ENCODE results near the gene CMTM8.

CMTM8 gene

GRCh38 chr3:32282578-32283154 lies 44.2 kb downstream of the CMTM8 start:
- H3K4me1 ChIP-seq (ENCODE audit: insufficient read depth, low read length), result no peaks in the 10 kb centered on the region
- ATAC-seq (ENCODE audit: insufficient read depth, low read depth) (no peak), DNase-seq (no peak)
- no peak overlapping the region for H3K4me2 ChIP-seq (ENCODE audit: insufficient read depth, low read length)
- H2AFZ ChIP-seq (ENCODE audit: low read depth, low read length), result no peak overlapping the region
- TF ChIP-seq, protein P1, sequence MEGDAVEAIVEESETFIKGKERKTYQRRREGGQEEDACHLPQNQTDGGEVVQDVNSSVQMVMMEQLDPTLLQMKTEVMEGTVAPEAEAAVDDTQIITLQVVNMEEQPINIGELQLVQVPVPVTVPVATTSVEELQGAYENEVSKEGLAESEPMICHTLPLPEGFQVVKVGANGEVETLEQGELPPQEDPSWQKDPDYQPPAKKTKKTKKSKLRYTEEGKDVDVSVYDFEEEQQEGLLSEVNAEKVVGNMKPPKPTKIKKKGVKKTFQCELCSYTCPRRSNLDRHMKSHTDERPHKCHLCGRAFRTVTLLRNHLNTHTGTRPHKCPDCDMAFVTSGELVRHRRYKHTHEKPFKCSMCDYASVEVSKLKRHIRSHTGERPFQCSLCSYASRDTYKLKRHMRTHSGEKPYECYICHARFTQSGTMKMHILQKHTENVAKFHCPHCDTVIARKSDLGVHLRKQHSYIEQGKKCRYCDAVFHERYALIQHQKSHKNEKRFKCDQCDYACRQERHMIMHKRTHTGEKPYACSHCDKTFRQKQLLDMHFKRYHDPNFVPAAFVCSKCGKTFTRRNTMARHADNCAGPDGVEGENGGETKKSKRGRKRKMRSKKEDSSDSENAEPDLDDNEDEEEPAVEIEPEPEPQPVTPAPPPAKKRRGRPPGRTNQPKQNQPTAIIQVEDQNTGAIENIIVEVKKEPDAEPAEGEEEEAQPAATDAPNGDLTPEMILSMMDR (IDR thresholded peaks at IDR 0.05; ENCODE audit: borderline replicate concordance, extremely low read depth, low read length, poor library complexity, severe bottlenecking), result no peak
- no peak for TF ChIP-seq EZH2 (IDR thresholded peaks at IDR 0.05; ENCODE audit: borderline replicate concordance, low read depth, low read length, severe bottlenecking)
- H3K36me3 ChIP-seq (ENCODE audit: insufficient read depth, low read length), result no peaks in the 10 kb centered on the region
- no peaks in the 10 kb centered on the region for H3K9me3 ChIP-seq (ENCODE audit: insufficient read depth, low read length, severe bottlenecking)
- H3K4me3 ChIP-seq (ENCODE audit: low read depth in 1 of 2, low read length in 2 of 2), result no peak overlapping the region
- no peaks in the 10 kb centered on the region for H4K20me1 ChIP-seq (ENCODE audit: insufficient read depth, low read length)
- H3K79me2 ChIP-seq (ENCODE audit: insufficient read depth, low read length), result no peaks in the 10 kb centered on the region
- no peak overlapping the region for H3K27ac ChIP-seq (ENCODE audit: low read length)
- H3K27me3 ChIP-seq (ENCODE audit: insufficient read depth, low read length, poor library complexity), result no peaks in the 10 kb centered on the region
- H3K9ac ChIP-seq (ENCODE audit: low read depth, low read length), result no peak overlapping the region

DNA sequence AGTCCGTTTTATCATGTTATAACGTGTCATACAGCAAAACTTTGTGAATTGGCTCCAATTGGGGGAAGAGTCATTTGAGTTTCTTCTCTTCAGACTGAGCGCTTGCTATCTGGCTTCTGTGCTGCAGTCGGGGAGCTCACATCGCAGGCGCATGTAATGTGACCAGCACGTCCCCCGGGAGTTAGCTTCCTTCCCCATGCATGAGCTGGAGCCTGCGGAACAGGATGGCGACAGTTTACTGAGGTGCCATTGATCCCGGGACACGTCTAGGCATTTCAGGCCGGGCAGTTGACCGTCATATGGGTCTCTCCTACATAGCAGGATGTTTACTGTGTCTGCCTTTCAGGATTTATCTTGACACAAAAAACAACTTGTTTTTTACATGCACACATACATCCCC lies 44.8 kb downstream of the CMTM8 start:
- no peaks in the 10 kb centered on the region for H3K79me2 ChIP-seq (ENCODE audit: insufficient read depth, low read length)

GRCh38 chr3:32284443-32285212 lies 46.1 kb downstream of the CMTM8 start:
- H3K27ac ChIP-seq (ENCODE audit: low read length), result no peak overlapping the region
- H3K9me3 ChIP-seq (ENCODE audit: insufficient read depth, low read length, severe bottlenecking), result no peaks in the 10 kb centered on the region
- H3K79me2 ChIP-seq (ENCODE audit: insufficient read depth, low read length), result no peaks in the 10 kb centered on the region
- no peaks in the 10 kb centered on the region for H3K27me3 ChIP-seq (ENCODE audit: insufficient read depth, low read length, poor library complexity)
- H3K36me3 ChIP-seq (ENCODE audit: insufficient read depth, low read length), result no peaks in the 10 kb centered on the region
- H3K4me3 ChIP-seq (ENCODE audit: low read depth in 1 of 2, low read length in 2 of 2), result no peak overlapping the region
- H3K9ac ChIP-seq (ENCODE audit: low read depth, low read length), result no peak overlapping the region
- H3K4me1 ChIP-seq (ENCODE audit: insufficient read depth, low read length), result peaks cover 15% of the 10 kb centered on the region
- H3K4me2 ChIP-seq (ENCODE audit: insufficient read depth, low read length), result no peak overlapping the region
- no peak for DNase-seq
- H4K20me1 ChIP-seq (ENCODE audit: insufficient read depth, low read length), result no peaks in the 10 kb centered on the region
- no peak overlapping the region for H2AFZ ChIP-seq (ENCODE audit: low read depth, low read length)
- TF ChIP-seq EZH2 (IDR thresholded peaks at IDR 0.05; ENCODE audit: borderline replicate concordance, low read depth, low read length, severe bottlenecking), result no peak
- TF ChIP-seq, protein P1 (IDR thresholded peaks at IDR 0.05; ENCODE audit: borderline replicate concordance, extremely low read depth, low read length, poor library complexity, severe bottlenecking), result no peak
- ATAC-seq (ENCODE audit: insufficient read depth, low read depth), result no peak

More for the DNA sequence above, 44.8 kb downstream of the CMTM8 start:
- Histone ChIP-seq H2AFZ (ENCODE audit: low read depth, low read length) (no peak overlapping the region), H3K4me1 (ENCODE audit: insufficient read depth, low read length) (peaks cover 3% of the 10 kb centered on the region; the same call in 1 of the 2 replicates), H3K9me3 (ENCODE audit: insufficient read depth, low read length, severe bottlenecking) (no peaks in the 10 kb centered on the region), H3K36me3 (ENCODE audit: insufficient read depth, low read length) (no peaks in the 10 kb centered on the region), H3K9ac (ENCODE audit: low read depth, low read length) (no peak overlapping the region), H3K27me3 (ENCODE audit: insufficient read depth, low read length, poor library complexity) (no peaks in the 10 kb centered on the region), H3K4me3 (ENCODE audit: low read depth in 1 of 2, low read length in 2 of 2) (no peak overlapping the region), H4K20me1 (ENCODE audit: insufficient read depth, low read length) (no peaks in the 10 kb centered on the region), H3K4me2 (ENCODE audit: insufficient read depth, low read length) (no peak overlapping the region), H3K27ac (ENCODE audit: low read length) (no peak overlapping the region)
- DNase-seq (no peak), ATAC-seq (ENCODE audit: insufficient read depth, low read depth) (no peak)
- TF ChIP-seq, protein P1 (IDR thresholded peaks at IDR 0.05; ENCODE audit: borderline replicate concordance, extremely low read depth, low read length, poor library complexity, severe bottlenecking), result no peak
- TF ChIP-seq EZH2 (IDR thresholded peaks at IDR 0.05; ENCODE audit: borderline replicate concordance, low read depth, low read length, severe bottlenecking), result no peak
